ENCODE data around the gene TP53BP2.

GRCh38 chr1:223792046-223792445, 53.7 kb downstream of the TP53BP2 start:
- TF ChIP-seq POLR2A (IDR thresholded peaks at IDR 0.05) = no peak
- no peak for TF ChIP-seq POLR2AphosphoS5 (IDR thresholded peaks at IDR 0.05; ENCODE audit: insufficient read depth in 1 of 2, low read depth in 1 of 2)
